Measurements from ENCODE around the gene AFF3. TPM values are rescaled to one million over a fixed set of nuclear protein-coding genes. Genes with fewer than 3 reads are reported as not detected.

Gene AFF3
- total RNA-seq, 1 experiment from 2014 or later = 0.42 TPM

GRCh38 chr2:100040906-100041305, 101.5 kb downstream of the AFF3 start:
- TF ChIP-seq CTCF (IDR thresholded peaks at IDR 0.05; ENCODE audit: unreplicated experiment) = no peak
- no peak overlapping the region for H3K4me3 Mint-ChIP-seq (ENCODE audit: unreplicated experiment)
- no peak for DNase-seq (ENCODE audit: unreplicated experiment)
- intact Hi-C loops (cut with micrococcal nuclease) = no loop called here
- no peaks in the 10 kb centered on the region for H3K36me3 Mint-ChIP-seq (ENCODE audit: insufficient read depth, unreplicated experiment)
- no peaks in the 10 kb centered on the region for H3K9me3 Mint-ChIP-seq (ENCODE audit: unreplicated experiment)
- no peaks in the 10 kb centered on the region for H3K27me3 Mint-ChIP-seq (ENCODE audit: insufficient read depth, unreplicated experiment)
- BruUV-seq (replicated peaks) = no TSS peak
- CTCF ChIA-PET = no interaction called here
- H3K27ac Mint-ChIP-seq (ENCODE audit: low read depth, unreplicated experiment) = no peak overlapping the region
- POLR2A ChIA-PET = no interaction called here
- no peaks in the 10 kb centered on the region for H3K4me1 Mint-ChIP-seq (ENCODE audit: insufficient read depth, unreplicated experiment)

- POLR2A ChIA-PET = no interaction called here
- TF ChIP-seq CTCF (IDR thresholded peaks at IDR 0.05; ENCODE audit: unreplicated experiment) = no peak
- Mint-ChIP-seq H3K27ac (ENCODE audit: low read depth, unreplicated experiment) (no peak overlapping the region), H3K4me1 (ENCODE audit: insufficient read depth, unreplicated experiment) (no peaks in the 10 kb centered on the region), H3K36me3 (ENCODE audit: insufficient read depth, unreplicated experiment) (no peaks in the 10 kb centered on the region), H3K4me3 (ENCODE audit: unreplicated experiment) (no peak overlapping the region), H3K27me3 (ENCODE audit: insufficient read depth, unreplicated experiment) (no peaks in the 10 kb centered on the region), H3K9me3 (ENCODE audit: unreplicated experiment) (no peaks in the 10 kb centered on the region)
- intact Hi-C loops (cut with micrococcal nuclease) = no loop called here
- no peak for DNase-seq (ENCODE audit: unreplicated experiment)
- no TSS peak for BruUV-seq (replicated peaks)
- CTCF ChIA-PET = interaction anchor here (0.6 to 1.0 kb wide), 2 partner anchors 135 to 221 kb away, joined by 4 read pairs; no protein-coding TSS in a partner anchor
These were observed 103.0 kb downstream of the AFF3 start for GRCh38 chr2:100039291-100039980.

GRCh38 chr2:100038011-100038410, 104.4 kb downstream of the AFF3 start:
- DNase-seq (ENCODE audit: unreplicated experiment) = no peak
- no peaks in the 10 kb centered on the region for H3K36me3 Mint-ChIP-seq (ENCODE audit: insufficient read depth, unreplicated experiment)
- intact Hi-C loops (cut with micrococcal nuclease) = no loop called here
- H3K27ac Mint-ChIP-seq (ENCODE audit: low read depth, unreplicated experiment) = no peak overlapping the region
- no peaks in the 10 kb centered on the region for H3K27me3 Mint-ChIP-seq (ENCODE audit: insufficient read depth, unreplicated experiment)
- no peaks in the 10 kb centered on the region for H3K4me1 Mint-ChIP-seq (ENCODE audit: insufficient read depth, unreplicated experiment)
- BruUV-seq (replicated peaks) = no TSS peak
- POLR2A ChIA-PET = no interaction called here
- CTCF ChIA-PET = no interaction called here
- H3K9me3 Mint-ChIP-seq (ENCODE audit: unreplicated experiment) = no peaks in the 10 kb centered on the region
- TF ChIP-seq CTCF (IDR thresholded peaks at IDR 0.05; ENCODE audit: unreplicated experiment) = no peak
- H3K4me3 Mint-ChIP-seq (ENCODE audit: unreplicated experiment) = no peak overlapping the region

GRCh38 chr2:100036793-100037192, 105.6 kb downstream of the AFF3 start:
- no peaks in the 10 kb centered on the region for H3K9me3 Mint-ChIP-seq (ENCODE audit: unreplicated experiment)
- ChIA-PET POLR2A (interaction anchor here (0.7 kb wide), 1 partner anchor 134 kb away, joined by 4 read pairs; no protein-coding TSS in a partner anchor), CTCF (no interaction called here)
- intact Hi-C loops (cut with micrococcal nuclease) = no loop called here
- H3K27ac Mint-ChIP-seq (ENCODE audit: low read depth, unreplicated experiment) = no peak overlapping the region
- TF ChIP-seq CTCF (IDR thresholded peaks at IDR 0.05; ENCODE audit: unreplicated experiment) = no peak
- DNase-seq (ENCODE audit: unreplicated experiment) = no peak
- H3K4me1 Mint-ChIP-seq (ENCODE audit: insufficient read depth, unreplicated experiment) = no peaks in the 10 kb centered on the region
- H3K4me3 Mint-ChIP-seq (ENCODE audit: unreplicated experiment) = no peak overlapping the region
- H3K27me3 Mint-ChIP-seq (ENCODE audit: insufficient read depth, unreplicated experiment) = no peaks in the 10 kb centered on the region
- H3K36me3 Mint-ChIP-seq (ENCODE audit: insufficient read depth, unreplicated experiment) = no peaks in the 10 kb centered on the region
- no TSS peak for BruUV-seq (replicated peaks)
